B cell (primary cell): ENCODE data around the gene STYXL1.

Source experiments
- EZH2 ChIP-seq: IDR thresholded peaks from 2 replicates; pipeline ENCODE4 v1.6.1; 2012; ENCODE audit warnings: borderline replicate concordance, low read depth, mild to moderate bottlenecking, moderate library complexity, low read length; ENCODE audit not compliant: insufficient read depth, poor library complexity, severe bottlenecking
- TF ChIP-seq, protein P1 (sequence below): fragments of 200-600 bp; IDR thresholded peaks from one replicate; pipeline ENCODE4 v1.8.0; 2022; ENCODE audit warnings: antibody characterized with exemption, mild to moderate bottlenecking

DNA sequence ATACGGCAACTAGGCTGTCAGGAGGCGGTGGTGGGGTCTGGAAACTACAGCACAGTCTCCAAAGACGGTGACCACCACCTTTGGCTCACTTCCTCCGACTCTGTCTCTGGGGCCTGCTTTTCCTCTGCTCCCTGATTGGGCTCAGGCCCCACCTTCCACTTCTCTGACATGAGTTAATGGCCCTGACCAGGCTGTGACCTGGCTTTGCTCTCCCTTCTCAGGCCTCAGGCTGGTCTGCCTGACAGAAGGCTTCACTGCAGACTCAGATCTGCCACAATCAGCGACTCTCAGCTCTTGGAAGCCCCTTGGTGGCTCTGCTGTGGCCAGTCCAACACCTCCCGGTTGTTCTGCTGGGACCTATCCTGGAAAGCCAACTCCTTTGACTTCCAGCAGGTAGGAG, 7.7 kb downstream of the STYXL1 start:
- TF ChIP-seq, protein P1, sequence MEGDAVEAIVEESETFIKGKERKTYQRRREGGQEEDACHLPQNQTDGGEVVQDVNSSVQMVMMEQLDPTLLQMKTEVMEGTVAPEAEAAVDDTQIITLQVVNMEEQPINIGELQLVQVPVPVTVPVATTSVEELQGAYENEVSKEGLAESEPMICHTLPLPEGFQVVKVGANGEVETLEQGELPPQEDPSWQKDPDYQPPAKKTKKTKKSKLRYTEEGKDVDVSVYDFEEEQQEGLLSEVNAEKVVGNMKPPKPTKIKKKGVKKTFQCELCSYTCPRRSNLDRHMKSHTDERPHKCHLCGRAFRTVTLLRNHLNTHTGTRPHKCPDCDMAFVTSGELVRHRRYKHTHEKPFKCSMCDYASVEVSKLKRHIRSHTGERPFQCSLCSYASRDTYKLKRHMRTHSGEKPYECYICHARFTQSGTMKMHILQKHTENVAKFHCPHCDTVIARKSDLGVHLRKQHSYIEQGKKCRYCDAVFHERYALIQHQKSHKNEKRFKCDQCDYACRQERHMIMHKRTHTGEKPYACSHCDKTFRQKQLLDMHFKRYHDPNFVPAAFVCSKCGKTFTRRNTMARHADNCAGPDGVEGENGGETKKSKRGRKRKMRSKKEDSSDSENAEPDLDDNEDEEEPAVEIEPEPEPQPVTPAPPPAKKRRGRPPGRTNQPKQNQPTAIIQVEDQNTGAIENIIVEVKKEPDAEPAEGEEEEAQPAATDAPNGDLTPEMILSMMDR, result no peak
- no peak for TF ChIP-seq EZH2
